GM23338 (cell line): ENCODE results near the gene USP28. TPM values are rescaled to one million over a fixed set of nuclear protein-coding genes. Genes with fewer than 3 reads are reported as not detected.
A peak's percentile ranks its signal among the peaks of the same experiment; 100 is the strongest.

Source experiments
- ATAC-seq: fragments of 200-7000 bp; cut with Tn5 transposase; 3 replicates; pipeline ENCODE4 v1.9.1; 2020
- DNase-seq: peaks from one replicate; pipeline ENCODE4 v3.0.0-alpha.2; 2015; ENCODE audit warnings: low spot score
- H2AFZ ChIP-seq: fragments of 200-600 bp; sonication (generic); 2 replicates; pipeline ENCODE4 v1.8.0; 2016; ENCODE audit warnings: antibody characterized with exemption, mild to moderate bottlenecking, moderate library complexity
- H3F3A ChIP-seq: fragments of 200-600 bp; sonication (generic); replicated peaks from 2 replicates; pipeline ENCODE4 v1.8.0; 2017; ENCODE audit warnings: antibody characterized with exemption, mixed run types, low read depth
- H3K27ac ChIP-seq: fragments of 200-600 bp; sonication (generic); 2 replicates; pipeline ENCODE4 v1.6.1; 2016; ENCODE audit warnings: low read depth
- H3K27me3 ChIP-seq: fragments of 200-600 bp; sonication (generic); 2 replicates; pipeline ENCODE4 v1.8.0; 2016; ENCODE audit warnings: mild to moderate bottlenecking, mixed run types, moderate library complexity; ENCODE audit not compliant: insufficient read depth
- H3K36me3 ChIP-seq: fragments of 200-600 bp; sonication (generic); 2 replicates; pipeline ENCODE4 v1.8.0; 2016; ENCODE audit warnings: mild to moderate bottlenecking; ENCODE audit not compliant: insufficient read depth
- H3K4me1 ChIP-seq: fragments of 200-600 bp; sonication (generic); 2 replicates; pipeline ENCODE4 v1.8.0; 2016; ENCODE audit warnings: mild to moderate bottlenecking, moderate library complexity; ENCODE audit not compliant: insufficient read depth
- H3K4me2 ChIP-seq: fragments of 200-600 bp; sonication (generic); 2 replicates; pipeline ENCODE4 v1.7.1; 2017; ENCODE audit warnings: mixed run types
- H3K4me3 ChIP-seq: fragments of 200-600 bp; sonication (generic); 2 replicates; pipeline ENCODE4 v1.6.1; 2016; ENCODE audit warnings: mixed run types
- H3K79me2 ChIP-seq: fragments of 200-600 bp; sonication (generic); replicated peaks from 2 replicates; pipeline ENCODE4 v1.8.0; 2017; ENCODE audit warnings: mild to moderate bottlenecking; ENCODE audit not compliant: insufficient read depth
- H3K9me2 ChIP-seq: fragments of 200-600 bp; sonication (generic); 2 replicates; pipeline ENCODE4 v1.8.0; 2017; ENCODE audit not compliant: insufficient read depth
- H4K20me1 ChIP-seq: fragments of 200-600 bp; sonication (generic); replicated peaks from 2 replicates; pipeline ENCODE4 v1.8.0; 2017; ENCODE audit warnings: mild to moderate bottlenecking; ENCODE audit not compliant: insufficient read depth
- H3K27ac Mint-ChIP-seq: 2 replicates; pipeline ENCODE4 v1.8.0; 2020; ENCODE audit warnings: inconsistent platforms, mild to moderate bottlenecking, moderate library complexity, mixed read lengths
- H3K27me3 Mint-ChIP-seq: 3 replicates; pipeline ENCODE4 v1.8.0; 2022; ENCODE audit warnings: low read depth, mild to moderate bottlenecking, moderate library complexity, mixed read lengths, inconsistent platforms; ENCODE audit not compliant: insufficient read depth, poor library complexity
- H3K36me3 Mint-ChIP-seq: 3 replicates; pipeline ENCODE4 v1.8.0; 2021; ENCODE audit warnings: low read depth, mild to moderate bottlenecking, inconsistent platforms, moderate library complexity, mixed read lengths
- H3K4me1 Mint-ChIP-seq: 3 replicates; pipeline ENCODE4 v1.8.0; 2020; ENCODE audit warnings: mild to moderate bottlenecking, inconsistent platforms, mixed read lengths
- H3K4me3 Mint-ChIP-seq: 3 replicates; pipeline ENCODE4 v1.8.0; 2021; ENCODE audit warnings: moderate library complexity, mild to moderate bottlenecking, inconsistent platforms, mixed read lengths
- H3K9me3 Mint-ChIP-seq: 3 replicates; pipeline ENCODE4 v1.8.0; 2020; ENCODE audit warnings: moderate library complexity, mild to moderate bottlenecking, inconsistent platforms, mixed read lengths
- CREB1 ChIP-seq: fragments of 250-450 bp; sonication (Bioruptor Pico); IDR thresholded peaks from 2 replicates; pipeline ENCODE4 v1.5.0; 2020; ENCODE audit warnings: low read depth, mild to moderate bottlenecking, moderate library complexity
- EZH2 ChIP-seq: fragments of 200-600 bp; sonication (generic); IDR thresholded peaks from one replicate; pipeline ENCODE4 v1.8.0; 2017; ENCODE audit warnings: antibody characterized with exemption, mild to moderate bottlenecking, low read depth; ENCODE audit not compliant: unreplicated experiment
- EZH2phosphoT487 ChIP-seq: fragments of 200-600 bp; sonication (generic); IDR thresholded peaks from one replicate; pipeline ENCODE4 v1.8.1; 2018; ENCODE audit warnings: antibody characterized with exemption; ENCODE audit not compliant: unreplicated experiment
- JUNB ChIP-seq: IDR thresholded peaks from one replicate; pipeline ENCODE4 v1.6.1; 2016; ENCODE audit warnings: antibody characterized with exemption; ENCODE audit not compliant: unreplicated experiment
- NANOG ChIP-seq: IDR thresholded peaks from 2 replicates; pipeline ENCODE4 v1.6.1; 2016; ENCODE audit warnings: antibody characterized with exemption, borderline replicate concordance
- POLR2AphosphoS5 ChIP-seq: IDR thresholded peaks from 2 replicates; pipeline ENCODE4 v1.6.1; 2016; ENCODE audit warnings: antibody characterized with exemption, low read depth
- STAT1 ChIP-seq: IDR thresholded peaks from one replicate; pipeline ENCODE4 v1.6.1; 2016; ENCODE audit warnings: antibody characterized with exemption; ENCODE audit not compliant: unreplicated experiment
- ZNF114 ChIP-seq: fragments of 250-450 bp; sonication (Bioruptor Pico); IDR thresholded peaks from 2 replicates; pipeline ENCODE4 v1.5.0; 2020; ENCODE audit warnings: mild to moderate bottlenecking, moderate library complexity
- ZNF331 ChIP-seq: fragments of 250-450 bp; sonication (Bioruptor Pico); IDR thresholded peaks from 2 replicates; pipeline ENCODE4 v1.5.0; 2020; ENCODE audit warnings: low read depth, mild to moderate bottlenecking, moderate library complexity
- polyA plus RNA-seq: library from polyadenylated mRNA; unstranded; fragments of >200 nt; fragmentation: Nextera tagmentation; extraction: Ambion mirVana; gene quantifications from 2 replicates; pipeline ENCODE4 v1.2.1, GENCODE V29; 2016
- total RNA-seq: library from RNA; depleted of rRNA; stranded (reverse); fragments of >200 nt; shearing (Covaris generic); gene quantifications from 2 replicates; pipeline ENCODE4 v1.2.3, GENCODE V29; 2014
- TF ChIP-seq, protein P1 (sequence below): fragments of 250-450 bp; sonication (Bioruptor Pico); IDR thresholded peaks from 2 replicates; pipeline ENCODE4 v1.5.0; 2020; ENCODE audit warnings: mild to moderate bottlenecking, moderate library complexity
- TF ChIP-seq, protein P2 (sequence below): IDR thresholded peaks from 2 replicates; pipeline ENCODE4 v1.6.1; 2016; ENCODE audit warnings: antibody characterized with exemption
- TF ChIP-seq, protein P3 (sequence below), 2 experiments: fragments of 200-600 bp in 1 of 2; sonication (generic) in 1 of 2; conservative IDR thresholded peaks; 2 replicates each; pipeline versions ENCODE4 v1.5.1 to v1.6.1; 2016 to 2017; ENCODE audit warnings: antibody characterized with exemption in 2 of 2, low read depth in 2 of 2, mild to moderate bottlenecking in 2 of 2, moderate library complexity in 1 of 2
- TF ChIP-seq, protein P4 (sequence below): IDR thresholded peaks from one replicate; pipeline ENCODE4 v1.6.1; 2018; ENCODE audit warnings: antibody characterized with exemption; ENCODE audit not compliant: unreplicated experiment

USP28 gene
- total and polyA plus RNA-seq, 2 experiments from 2014 or later = 73.9 to 171 TPM

DNA sequence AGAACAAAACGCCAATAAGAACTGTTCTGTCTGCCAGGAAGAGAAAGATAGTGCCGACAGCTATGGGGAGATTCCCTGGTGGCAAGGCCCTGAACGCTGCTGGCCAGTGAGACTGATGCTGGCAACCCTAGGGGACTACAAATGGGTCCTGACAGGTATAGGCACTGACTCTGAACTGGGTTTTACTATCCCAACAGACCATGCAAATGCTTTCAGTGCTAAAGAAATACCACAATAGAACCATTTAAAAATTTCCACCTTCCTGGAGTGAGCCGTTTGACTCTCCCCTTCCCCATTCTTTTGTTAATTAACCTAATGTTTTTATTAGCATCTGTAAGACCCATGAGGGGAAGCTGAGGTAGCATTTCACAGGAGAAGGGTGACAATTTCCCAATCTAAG, 25.7 kb downstream of the USP28 start:
- Histone ChIP-seq H3K27ac (peak overlapping the region; percentile 92), H3K27me3 (no peaks in the 10 kb centered on the region)
- H3K36me3 Mint-ChIP-seq = peaks cover 80% of the 10 kb centered on the region

More for the DNA sequence above, 25.7 kb downstream of the USP28 start:
- Mint-ChIP-seq H3K4me3 (peak overlapping the region; percentile 22; the same call in 1 of the 3 replicates), H3K4me1 (peaks cover 65% of the 10 kb centered on the region), H3K27me3 (peaks cover 19% of the 10 kb centered on the region), H3K9me3 (peaks cover 13% of the 10 kb centered on the region), H3K27ac (peak overlapping the region; percentile 89)
- H3K4me3 ChIP-seq = 0 out of 2 replicates have a peak overlapping the region, but pooled peaks have one; percentile 0
- peak; percentile 97 for ATAC-seq
- no peaks in the 10 kb centered on the region for H3K9me2 ChIP-seq
- no peak overlapping the region for H2AFZ ChIP-seq
- peaks cover 58% of the 10 kb centered on the region for H3K79me2 ChIP-seq
- peak overlapping the region; percentile 61; the same call in 1 of the 2 replicates for H3K4me2 ChIP-seq
- peaks cover 20% of the 10 kb centered on the region for H3F3A ChIP-seq
- H3K4me1 ChIP-seq = peaks cover 45% of the 10 kb centered on the region
- peak; percentile 91 for DNase-seq
- peaks cover 25% of the 10 kb centered on the region for H3K36me3 ChIP-seq
- H4K20me1 ChIP-seq = no peaks in the 10 kb centered on the region
- TF ChIP-seq STAT1 = no peak
- TF ChIP-seq EZH2 = no peak
- TF ChIP-seq, protein P1, sequence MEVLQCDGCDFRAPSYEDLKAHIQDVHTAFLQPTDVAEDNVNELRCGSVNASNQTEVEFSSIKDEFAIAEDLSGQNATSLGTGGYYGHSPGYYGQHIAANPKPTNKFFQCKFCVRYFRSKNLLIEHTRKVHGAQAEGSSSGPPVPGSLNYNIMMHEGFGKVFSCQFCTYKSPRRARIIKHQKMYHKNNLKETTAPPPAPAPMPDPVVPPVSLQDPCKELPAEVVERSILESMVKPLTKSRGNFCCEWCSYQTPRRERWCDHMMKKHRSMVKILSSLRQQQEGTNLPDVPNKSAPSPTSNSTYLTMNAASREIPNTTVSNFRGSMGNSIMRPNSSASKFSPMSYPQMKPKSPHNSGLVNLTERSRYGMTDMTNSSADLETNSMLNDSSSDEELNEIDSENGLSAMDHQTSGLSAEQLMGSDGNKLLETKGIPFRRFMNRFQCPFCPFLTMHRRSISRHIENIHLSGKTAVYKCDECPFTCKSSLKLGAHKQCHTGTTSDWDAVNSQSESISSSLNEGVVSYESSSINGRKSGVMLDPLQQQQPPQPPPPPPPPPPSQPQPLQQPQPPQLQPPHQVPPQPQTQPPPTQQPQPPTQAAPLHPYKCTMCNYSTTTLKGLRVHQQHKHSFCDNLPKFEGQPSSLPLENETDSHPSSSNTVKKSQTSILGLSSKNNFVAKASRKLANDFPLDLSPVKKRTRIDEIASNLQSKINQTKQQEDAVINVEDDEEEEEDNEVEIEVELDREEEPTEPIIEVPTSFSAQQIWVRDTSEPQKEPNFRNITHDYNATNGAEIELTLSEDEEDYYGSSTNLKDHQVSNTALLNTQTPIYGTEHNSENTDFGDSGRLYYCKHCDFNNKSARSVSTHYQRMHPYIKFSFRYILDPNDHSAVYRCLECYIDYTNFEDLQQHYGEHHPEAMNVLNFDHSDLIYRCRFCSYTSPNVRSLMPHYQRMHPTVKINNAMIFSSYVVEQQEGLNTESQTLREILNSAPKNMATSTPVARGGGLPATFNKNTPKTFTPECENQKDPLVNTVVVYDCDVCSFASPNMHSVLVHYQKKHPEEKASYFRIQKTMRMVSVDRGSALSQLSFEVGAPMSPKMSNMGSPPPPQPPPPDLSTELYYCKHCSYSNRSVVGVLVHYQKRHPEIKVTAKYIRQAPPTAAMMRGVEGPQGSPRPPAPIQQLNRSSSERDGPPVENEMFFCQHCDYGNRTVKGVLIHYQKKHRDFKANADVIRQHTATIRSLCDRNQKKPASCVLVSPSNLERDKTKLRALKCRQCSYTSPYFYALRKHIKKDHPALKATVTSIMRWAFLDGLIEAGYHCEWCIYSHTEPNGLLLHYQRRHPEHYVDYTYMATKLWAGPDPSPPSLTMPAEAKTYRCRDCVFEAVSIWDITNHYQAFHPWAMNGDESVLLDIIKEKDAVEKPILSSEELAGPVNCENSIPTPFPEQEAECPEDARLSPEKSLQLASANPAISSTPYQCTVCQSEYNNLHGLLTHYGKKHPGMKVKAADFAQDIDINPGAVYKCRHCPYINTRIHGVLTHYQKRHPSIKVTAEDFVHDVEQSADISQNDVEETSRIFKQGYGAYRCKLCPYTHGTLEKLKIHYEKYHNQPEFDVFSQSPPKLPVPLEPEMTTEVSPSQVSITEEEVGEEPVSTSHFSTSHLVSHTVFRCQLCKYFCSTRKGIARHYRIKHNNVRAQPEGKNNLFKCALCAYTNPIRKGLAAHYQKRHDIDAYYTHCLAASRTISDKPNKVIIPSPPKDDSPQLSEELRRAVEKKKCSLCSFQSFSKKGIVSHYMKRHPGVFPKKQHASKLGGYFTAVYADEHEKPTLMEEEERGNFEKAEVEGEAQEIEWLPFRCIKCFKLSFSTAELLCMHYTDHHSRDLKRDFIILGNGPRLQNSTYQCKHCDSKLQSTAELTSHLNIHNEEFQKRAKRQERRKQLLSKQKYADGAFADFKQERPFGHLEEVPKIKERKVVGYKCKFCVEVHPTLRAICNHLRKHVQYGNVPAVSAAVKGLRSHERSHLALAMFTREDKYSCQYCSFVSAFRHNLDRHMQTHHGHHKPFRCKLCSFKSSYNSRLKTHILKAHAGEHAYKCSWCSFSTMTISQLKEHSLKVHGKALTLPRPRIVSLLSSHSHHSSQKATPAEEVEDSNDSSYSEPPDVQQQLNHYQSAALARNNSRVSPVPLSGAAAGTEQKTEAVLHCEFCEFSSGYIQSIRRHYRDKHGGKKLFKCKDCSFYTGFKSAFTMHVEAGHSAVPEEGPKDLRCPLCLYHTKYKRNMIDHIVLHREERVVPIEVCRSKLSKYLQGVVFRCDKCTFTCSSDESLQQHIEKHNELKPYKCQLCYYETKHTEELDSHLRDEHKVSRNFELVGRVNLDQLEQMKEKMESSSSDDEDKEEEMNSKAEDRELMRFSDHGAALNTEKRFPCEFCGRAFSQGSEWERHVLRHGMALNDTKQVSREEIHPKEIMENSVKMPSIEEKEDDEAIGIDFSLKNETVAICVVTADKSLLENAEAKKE (CRISPR knock-in tag) = no peak
- no peak for TF ChIP-seq POLR2AphosphoS5
- peak; percentile 92 for TF ChIP-seq NANOG
- TF ChIP-seq, protein P2, sequence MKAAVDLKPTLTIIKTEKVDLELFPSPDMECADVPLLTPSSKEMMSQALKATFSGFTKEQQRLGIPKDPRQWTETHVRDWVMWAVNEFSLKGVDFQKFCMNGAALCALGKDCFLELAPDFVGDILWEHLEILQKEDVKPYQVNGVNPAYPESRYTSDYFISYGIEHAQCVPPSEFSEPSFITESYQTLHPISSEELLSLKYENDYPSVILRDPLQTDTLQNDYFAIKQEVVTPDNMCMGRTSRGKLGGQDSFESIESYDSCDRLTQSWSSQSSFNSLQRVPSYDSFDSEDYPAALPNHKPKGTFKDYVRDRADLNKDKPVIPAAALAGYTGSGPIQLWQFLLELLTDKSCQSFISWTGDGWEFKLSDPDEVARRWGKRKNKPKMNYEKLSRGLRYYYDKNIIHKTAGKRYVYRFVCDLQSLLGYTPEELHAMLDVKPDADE = no peak
- 0 out of 2 replicates have a peak, but pooled peaks have one; percentile 32 for TF ChIP-seq CREB1 (CRISPR knock-in tag)
- TF ChIP-seq, protein P3, sequence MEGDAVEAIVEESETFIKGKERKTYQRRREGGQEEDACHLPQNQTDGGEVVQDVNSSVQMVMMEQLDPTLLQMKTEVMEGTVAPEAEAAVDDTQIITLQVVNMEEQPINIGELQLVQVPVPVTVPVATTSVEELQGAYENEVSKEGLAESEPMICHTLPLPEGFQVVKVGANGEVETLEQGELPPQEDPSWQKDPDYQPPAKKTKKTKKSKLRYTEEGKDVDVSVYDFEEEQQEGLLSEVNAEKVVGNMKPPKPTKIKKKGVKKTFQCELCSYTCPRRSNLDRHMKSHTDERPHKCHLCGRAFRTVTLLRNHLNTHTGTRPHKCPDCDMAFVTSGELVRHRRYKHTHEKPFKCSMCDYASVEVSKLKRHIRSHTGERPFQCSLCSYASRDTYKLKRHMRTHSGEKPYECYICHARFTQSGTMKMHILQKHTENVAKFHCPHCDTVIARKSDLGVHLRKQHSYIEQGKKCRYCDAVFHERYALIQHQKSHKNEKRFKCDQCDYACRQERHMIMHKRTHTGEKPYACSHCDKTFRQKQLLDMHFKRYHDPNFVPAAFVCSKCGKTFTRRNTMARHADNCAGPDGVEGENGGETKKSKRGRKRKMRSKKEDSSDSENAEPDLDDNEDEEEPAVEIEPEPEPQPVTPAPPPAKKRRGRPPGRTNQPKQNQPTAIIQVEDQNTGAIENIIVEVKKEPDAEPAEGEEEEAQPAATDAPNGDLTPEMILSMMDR (conservative IDR thresholded peaks at IDR 0.05; ENCODE audit: low read depth in 2 of 2) = no peak
- TF ChIP-seq JUNB = no peak
- no peak for TF ChIP-seq ZNF331 (CRISPR knock-in tag)
- TF ChIP-seq EZH2phosphoT487 = no peak
- TF ChIP-seq, protein P4, sequence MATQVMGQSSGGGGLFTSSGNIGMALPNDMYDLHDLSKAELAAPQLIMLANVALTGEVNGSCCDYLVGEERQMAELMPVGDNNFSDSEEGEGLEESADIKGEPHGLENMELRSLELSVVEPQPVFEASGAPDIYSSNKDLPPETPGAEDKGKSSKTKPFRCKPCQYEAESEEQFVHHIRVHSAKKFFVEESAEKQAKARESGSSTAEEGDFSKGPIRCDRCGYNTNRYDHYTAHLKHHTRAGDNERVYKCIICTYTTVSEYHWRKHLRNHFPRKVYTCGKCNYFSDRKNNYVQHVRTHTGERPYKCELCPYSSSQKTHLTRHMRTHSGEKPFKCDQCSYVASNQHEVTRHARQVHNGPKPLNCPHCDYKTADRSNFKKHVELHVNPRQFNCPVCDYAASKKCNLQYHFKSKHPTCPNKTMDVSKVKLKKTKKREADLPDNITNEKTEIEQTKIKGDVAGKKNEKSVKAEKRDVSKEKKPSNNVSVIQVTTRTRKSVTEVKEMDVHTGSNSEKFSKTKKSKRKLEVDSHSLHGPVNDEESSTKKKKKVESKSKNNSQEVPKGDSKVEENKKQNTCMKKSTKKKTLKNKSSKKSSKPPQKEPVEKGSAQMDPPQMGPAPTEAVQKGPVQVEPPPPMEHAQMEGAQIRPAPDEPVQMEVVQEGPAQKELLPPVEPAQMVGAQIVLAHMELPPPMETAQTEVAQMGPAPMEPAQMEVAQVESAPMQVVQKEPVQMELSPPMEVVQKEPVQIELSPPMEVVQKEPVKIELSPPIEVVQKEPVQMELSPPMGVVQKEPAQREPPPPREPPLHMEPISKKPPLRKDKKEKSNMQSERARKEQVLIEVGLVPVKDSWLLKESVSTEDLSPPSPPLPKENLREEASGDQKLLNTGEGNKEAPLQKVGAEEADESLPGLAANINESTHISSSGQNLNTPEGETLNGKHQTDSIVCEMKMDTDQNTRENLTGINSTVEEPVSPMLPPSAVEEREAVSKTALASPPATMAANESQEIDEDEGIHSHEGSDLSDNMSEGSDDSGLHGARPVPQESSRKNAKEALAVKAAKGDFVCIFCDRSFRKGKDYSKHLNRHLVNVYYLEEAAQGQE = no peak
- TF ChIP-seq ZNF114 = no peak
